Endothelial cell of umbilical vein (primary cell): Measurements from ENCODE around the gene NCEH1. TPM values are rescaled to one million over a fixed set of nuclear protein-coding genes. Genes with fewer than 3 reads are reported as not detected.
A peak's percentile ranks its signal among the peaks of the same experiment; 100 is the strongest.

Source experiments
- BruUV-seq: library from RNA; stranded (reverse); fragments of 400-500 nt; replicated peaks from 2 replicates; lab custom pipeline; 2021; lab: Mats Ljungman, UMichigan
- CTCF ChIA-PET: fragments of 300-600, 350-600 bp; sonication (Branson Sonifier 250); formaldehyde crosslinking; loops from one replicate; lab custom pipeline; 2021; ENCODE audit warnings: antibody characterized with exemption, inconsistent platforms; lab: Charles Lee
- POLR2A ChIA-PET: fragments of 300-600, 350-600 bp; sonication (Branson Sonifier 250); formaldehyde crosslinking; loops from one replicate; lab custom pipeline; 2021; ENCODE audit warnings: antibody characterized with exemption, inconsistent platforms; lab: Charles Lee
- DNase-seq: peaks from one replicate; pipeline ENCODE4 v3.0.0-alpha.2; 2011; ENCODE audit warnings: low read depth, low spot score
- FAIRE-seq: peaks from 2 replicates; lab custom pipeline; 2011; peaks lifted over from hg19 to GRCh38; lab: Jason Lieb, UNC
- H2AFZ ChIP-seq: 2 replicates; pipeline ENCODE4 v1.6.0; 2012; ENCODE audit warnings: low read depth, low read length, control low read depth, inconsistent platforms
- H3K27ac ChIP-seq: 2 replicates; pipeline ENCODE4 v1.5.1; 2011; ENCODE audit warnings: low read depth, mild to moderate bottlenecking, control low read depth, low read length, moderate library complexity; ENCODE audit not compliant: insufficient read depth
- H3K27me3 ChIP-seq, 2 experiments: 2 replicates each; pipeline versions ENCODE4 v1.6.0 to v1.6.1; 2011; ENCODE audit warnings: low read length in 2 of 2, mixed read lengths in 1 of 2; ENCODE audit not compliant: control insufficient read depth in 2 of 2, insufficient read depth in 2 of 2
- H3K36me3 ChIP-seq, 2 experiments: 2 replicates in 1 of 2; 3 replicates in 1 of 2; pipeline ENCODE4 v1.5.1; 2011; ENCODE audit warnings: low read length in 2 of 2, mild to moderate bottlenecking in 1 of 2, moderate library complexity in 1 of 2; ENCODE audit not compliant: control insufficient read depth in 2 of 2, insufficient read depth in 2 of 2; ENCODE audit errors: extremely low read depth in 1 of 2
- H3K4me1 ChIP-seq: 3 replicates; pipeline ENCODE4 v1.5.1; 2011; ENCODE audit warnings: mild to moderate bottlenecking, low read length; ENCODE audit not compliant: control insufficient read depth, insufficient read depth; ENCODE audit errors: extremely low read depth
- H3K4me2 ChIP-seq: 2 replicates; pipeline ENCODE4 v1.6.1; 2011; ENCODE audit warnings: low read length, control low read depth, mixed read lengths; ENCODE audit not compliant: insufficient read depth
- H3K4me3 ChIP-seq, 3 experiments: fragments of 200-600 bp in 1 of 3; sonication (generic), shearing (Covaris generic) in 1 of 3; replicated peaks in 1 of 3; 2 replicates each; pipeline ENCODE4 v1.5.1; 2011 to 2016; ENCODE audit warnings: control low read depth in 3 of 3, low read length in 3 of 3, mild to moderate bottlenecking in 2 of 3, inconsistent platforms in 1 of 3, low read depth in 1 of 3, moderate library complexity in 1 of 3; ENCODE audit not compliant: insufficient read depth in 1 of 3
- H3K79me2 ChIP-seq: 2 replicates; pipeline ENCODE4 v1.6.0; 2012; ENCODE audit warnings: low read length, inconsistent platforms; ENCODE audit not compliant: control insufficient read depth, insufficient read depth
- H3K9ac ChIP-seq: replicated peaks from 2 replicates; pipeline ENCODE3; 2011; ENCODE audit warnings: low read length, control low read depth; ENCODE audit not compliant: insufficient read depth; ENCODE audit errors: extremely low read depth
- H3K9me1 ChIP-seq: replicated peaks from 3 replicates; pipeline ENCODE4 v1.6.0; 2011; ENCODE audit warnings: mild to moderate bottlenecking, low read length; ENCODE audit not compliant: control insufficient read depth, insufficient read depth; ENCODE audit errors: extremely low read depth
- H3K9me3 ChIP-seq: replicated peaks from 2 replicates; pipeline ENCODE4 v1.5.1; 2012; ENCODE audit warnings: low read length, inconsistent platforms; ENCODE audit not compliant: control insufficient read depth, insufficient read depth
- H4K20me1 ChIP-seq: replicated peaks from 2 replicates; pipeline ENCODE3; 2011; ENCODE audit warnings: mild to moderate bottlenecking, low read length; ENCODE audit not compliant: control insufficient read depth, insufficient read depth; ENCODE audit errors: extremely low read depth
- EZH2 ChIP-seq: IDR thresholded peaks from 2 replicates; pipeline ENCODE4 v1.6.1; 2012; ENCODE audit warnings: borderline replicate concordance, low read depth, mild to moderate bottlenecking, moderate library complexity, low read length, inconsistent platforms; ENCODE audit not compliant: severe bottlenecking
- GATA2 ChIP-seq: IDR thresholded peaks from 2 replicates; pipeline ENCODE4 v1.7.0; 2011; ENCODE audit warnings: low read depth, mild to moderate bottlenecking, moderate library complexity, mixed read lengths, low read length; ENCODE audit not compliant: insufficient read length, insufficient read depth
- MAX ChIP-seq: IDR thresholded peaks from 2 replicates; pipeline ENCODE4 v1.6.1; 2011; ENCODE audit not compliant: insufficient read depth, insufficient read length
- MYC ChIP-seq: IDR thresholded peaks from one replicate; pipeline ENCODE4 v1.6.1; 2011; ENCODE audit warnings: mild to moderate bottlenecking, low read depth, low read length
- POLR2A ChIP-seq: IDR thresholded peaks from 2 replicates; pipeline ENCODE4 v1.6.1; 2012; ENCODE audit warnings: low read depth, mild to moderate bottlenecking, control low read depth, low read length
- POLR2AphosphoS5 ChIP-seq: IDR thresholded peaks from 2 replicates; pipeline ENCODE4 v1.6.1; 2012; ENCODE audit warnings: low read depth, mild to moderate bottlenecking, control low read depth, low read length, moderate library complexity; ENCODE audit not compliant: insufficient read depth
- dilution Hi-C: fragments of 300-500 bp; cut with MboI; formaldehyde crosslinking; loops from one replicate; pipeline ENCODE4 v1.15.0; 2019; ENCODE audit warnings: low sequenced_read_pairs; ENCODE audit not compliant: extremely low pct_ligation_motif_present
- intact Hi-C: fragments of 100-400 bp; cut with micrococcal nuclease; formaldehyde crosslinking; loops from one replicate; pipeline ENCODE4 v1.10.0; 2022
- polyA plus RNA-seq, 4 experiments: library from polyadenylated mRNA; depleted of rRNA in 3 of 4; stranded (reverse) in 3 of 4; unstranded in 1 of 4; fragments of >200 nt; gene quantifications; 2 replicates each; pipeline versions ENCODE4 v1.2.1 to v1.2.3, GENCODE V29; 2011 to 2012; ENCODE audit warnings: missing spikeins in 1 of 4
- total RNA-seq: library from RNA; stranded (reverse); gene quantifications from 2 replicates; pipeline ENCODE4 v1.2.3, GENCODE V29; 2021
- TF ChIP-seq, protein P1 (sequence below), 2 donors: IDR thresholded peaks; 1 replicate in 1 of 2; 2 replicates in 1 of 2; pipeline ENCODE4 v1.5.1; 2011; ENCODE audit warnings: low read length in 2 of 2, mild to moderate bottlenecking in 2 of 2, moderate library complexity in 2 of 2, control low read depth in 1 of 2, inconsistent platforms in 1 of 2, low read depth in 1 of 2; ENCODE audit not compliant: insufficient read depth in 1 of 2; ENCODE audit errors: extremely low read depth in 1 of 2

The NCEH1 gene
- total and polyA plus RNA-seq, 2 donors (not counting 3 experiments of a cell fraction or from before 2014, with no cell fraction given) = 10.0 to 20.3 TPM

GRCh38 chr3:172646439-172647015 is 64.3 kb downstream of the NCEH1 start:
- ChIA-PET CTCF (interaction anchor here (1.1 to 2.0 kb wide), 5 partner anchors 11 to 185 kb away, joined by 3 to 5 read pairs (median 4); no protein-coding TSS in a partner anchor), POLR2A (no interaction called here)
- TF ChIP-seq MAX (no peak), POLR2A (no peak), MYC (no peak), EZH2 (no peak), POLR2AphosphoS5 (no peak), GATA2 (no peak)
- TF ChIP-seq, protein P1, sequence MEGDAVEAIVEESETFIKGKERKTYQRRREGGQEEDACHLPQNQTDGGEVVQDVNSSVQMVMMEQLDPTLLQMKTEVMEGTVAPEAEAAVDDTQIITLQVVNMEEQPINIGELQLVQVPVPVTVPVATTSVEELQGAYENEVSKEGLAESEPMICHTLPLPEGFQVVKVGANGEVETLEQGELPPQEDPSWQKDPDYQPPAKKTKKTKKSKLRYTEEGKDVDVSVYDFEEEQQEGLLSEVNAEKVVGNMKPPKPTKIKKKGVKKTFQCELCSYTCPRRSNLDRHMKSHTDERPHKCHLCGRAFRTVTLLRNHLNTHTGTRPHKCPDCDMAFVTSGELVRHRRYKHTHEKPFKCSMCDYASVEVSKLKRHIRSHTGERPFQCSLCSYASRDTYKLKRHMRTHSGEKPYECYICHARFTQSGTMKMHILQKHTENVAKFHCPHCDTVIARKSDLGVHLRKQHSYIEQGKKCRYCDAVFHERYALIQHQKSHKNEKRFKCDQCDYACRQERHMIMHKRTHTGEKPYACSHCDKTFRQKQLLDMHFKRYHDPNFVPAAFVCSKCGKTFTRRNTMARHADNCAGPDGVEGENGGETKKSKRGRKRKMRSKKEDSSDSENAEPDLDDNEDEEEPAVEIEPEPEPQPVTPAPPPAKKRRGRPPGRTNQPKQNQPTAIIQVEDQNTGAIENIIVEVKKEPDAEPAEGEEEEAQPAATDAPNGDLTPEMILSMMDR (IDR thresholded peaks at IDR 0.05; ENCODE audit: extremely low read depth in 1 of 2, insufficient read depth in 1 of 2, low read depth in 1 of 2, low read length in 2 of 2) = no peak
- DNase-seq = peak; percentile 80
- H3K9me3 ChIP-seq = no peaks in the 10 kb centered on the region
- intact Hi-C loops (no loop called here), dilution Hi-C loops (no loop called here)
- peaks cover 12% of the 10 kb centered on the region for H3K79me2 ChIP-seq
- no peak overlapping the region for H3K27ac ChIP-seq
- peaks cover 11% of the 10 kb centered on the region for H3K4me1 ChIP-seq
- H2AFZ ChIP-seq = no peak overlapping the region
- H4K20me1 ChIP-seq = no peaks in the 10 kb centered on the region
- H3K27me3 ChIP-seq = no peaks in the 10 kb centered on the region
- BruUV-seq = no TSS peak
- no peaks in the 10 kb centered on the region for H3K9me1 ChIP-seq
- H3K9ac ChIP-seq = no peak overlapping the region
- H3K4me2 ChIP-seq = no peak overlapping the region
- no peak overlapping the region for H3K4me3 ChIP-seq
- FAIRE-seq = peak; percentile 78
- no peaks in the 10 kb centered on the region for H3K36me3 ChIP-seq
